ENCODE measurements around the gene CBX1.
A peak's percentile ranks its signal among the peaks of the same experiment; 100 is the strongest.
"Not testable (repeated sequence)": the region's sequence is repeated elsewhere in the genome, so short reads cannot be mapped to it uniquely, and the experiment has no call there.

CBX1 gene

GRCh38 chr17:48123111-48123510, 21.8 kb upstream of the CBX1 start:
- no peak for DNase-seq

- no peak for DNase-seq
Measured at GRCh38 chr17:48122665-48123045, 21.4 kb upstream of the CBX1 start.

- no peak for DNase-seq
Measured at GRCh38 chr17:48121923-48122664, 20.8 kb upstream of the CBX1 start.

GRCh38 chr17:48113201-48113676, 12.0 kb upstream of the CBX1 start:
- DNase-seq = peak; percentile 48

- no peak for DNase-seq
Measured at GRCh38 chr17:48111937-48112241, 10.6 kb upstream of the CBX1 start.

GRCh38 chr17:48110761-48111160, 9.5 kb upstream of the CBX1 start:
- no peak for DNase-seq

- DNase-seq = peak; percentile 97
Measured at GRCh38 chr17:48107137-48108055, 6.1 kb upstream of the CBX1 start, which contains the start of gene SNX11. SNX11 (plus strand) TSS chr17:48107766; CDS start chr17:48112044, 4,278 bp downstream.

- no peak for DNase-seq
Measured at GRCh38 chr17:48106802-48107136, 5.5 kb upstream of the CBX1 start.

GRCh38 chr17:48104440-48104839, 3.2 kb upstream of the CBX1 start:
- DNase-seq = no peak

GRCh38 chr17:48102798-48103715, 1.8 kb upstream of the CBX1 start:
- peak; percentile 37 for DNase-seq

GRCh38 chr17:48102043-48102750, 919 bp upstream of the CBX1 start:
- no peak for DNase-seq

- DNase-seq = no peak
Measured at GRCh38 chr17:48100591-48101011, 677 bp downstream of the CBX1 start.

- DNase-seq = no peak
Measured at GRCh38 chr17:48100160-48100559, 1.1 kb downstream of the CBX1 start.

GRCh38 chr17:48095611-48096010, 5.7 kb downstream of the CBX1 start:
- DNase-seq = no peak

GRCh38 chr17:48093341-48094045, 7.8 kb downstream of the CBX1 start:
- DNase-seq = no peak

- DNase-seq = no peak
Measured at GRCh38 chr17:48084932-48085331, 16.3 kb downstream of the CBX1 start.

GRCh38 chr17:48081858-48082257, 19.4 kb downstream of the CBX1 start:
- no peak for DNase-seq

GRCh38 chr17:48077152-48077551, 24.1 kb downstream of the CBX1 start:
- not testable (repeated sequence) for DNase-seq

- peak; percentile 82 for DNase-seq
Measured at GRCh38 chr17:48074322-48075081, 26.8 kb downstream of the CBX1 start.

GRCh38 chr17:48073566-48074094, 27.6 kb downstream of the CBX1 start:
- not testable (repeated sequence) for DNase-seq

GRCh38 chr17:48072811-48073210, 28.5 kb downstream of the CBX1 start:
- not testable (repeated sequence) for DNase-seq

Data from stimulated activated CD4-positive, alpha-beta T cell treated with anti-CD3 and anti-CD28 coated beads, Interleukin-15, amount 100 ng/mL, for 24 hours (primary cell).